ENCODE data around the gene CCDC190. TPM values are rescaled to one million over a fixed set of nuclear protein-coding genes. Genes with fewer than 3 reads are reported as not detected.

The CCDC190 gene
- total and polyA plus RNA-seq, 2 of the 4 experiments (the other 2 are of a cell fraction): 0.10 to 0.36 TPM

DNA sequence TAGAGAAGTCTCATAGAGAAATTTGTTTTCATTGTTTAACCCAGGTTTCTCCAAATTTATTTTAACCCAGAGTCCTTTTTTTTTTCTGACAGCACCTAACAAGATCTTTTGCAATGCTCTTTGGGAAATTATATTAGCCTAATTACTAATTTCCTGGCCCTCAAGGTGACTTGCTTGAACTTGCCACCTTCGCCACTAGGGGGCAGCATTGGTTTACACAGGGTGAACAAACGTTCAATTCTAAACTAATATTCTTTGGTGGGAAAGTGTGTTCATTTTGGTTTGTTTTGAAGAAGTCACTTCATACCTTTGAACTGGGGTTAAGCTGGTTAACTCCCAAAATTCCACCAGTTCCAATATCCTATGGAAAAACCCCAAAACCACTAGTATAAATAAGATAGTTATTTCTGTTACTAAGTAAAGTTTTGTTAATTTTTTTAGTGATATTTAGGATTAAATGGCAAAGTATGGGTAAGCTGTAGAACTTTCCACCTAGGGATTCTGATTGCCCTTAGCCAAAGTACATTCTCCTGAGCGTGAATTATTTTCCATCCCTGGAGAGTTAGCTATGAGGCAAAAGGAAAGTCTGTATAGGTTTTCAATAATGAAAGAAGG lies 13.0 kb downstream of the CCDC190 start:
- no peak overlapping the region for H4K91ac ChIP-seq (ENCODE audit: insufficient read depth, low read depth, low read length)
- intact Hi-C loops (cut with micrococcal nuclease) (loop anchor here (1.0 kb wide), 1 partner anchor 467 kb away; no protein-coding TSS in a partner anchor), in situ Hi-C loops (cut with MboI; ENCODE audit: low sequenced_read_pairs) (no loop called here), dilution Hi-C loops (cut with HindIII; ENCODE audit: low sequenced_read_pairs, unreplicated experiment) (no loop called here)
- H2BK20ac ChIP-seq (ENCODE audit: low read depth, low read length): no peak overlapping the region
- no peak overlapping the region for H2BK120ac ChIP-seq (ENCODE audit: low read depth, low read length)
- no peak overlapping the region for H3K4me3 ChIP-seq (ENCODE audit: insufficient read depth, low read depth, low read length)
- no peaks in the 10 kb centered on the region for H4K20me1 ChIP-seq (ENCODE audit: insufficient read depth, low read length)
- no peak overlapping the region for H3K9ac ChIP-seq (ENCODE audit: low read depth, low read length)
- TF ChIP-seq MXI1 (IDR thresholded peaks at IDR 0.05; ENCODE audit: borderline replicate concordance, low read depth, low read length): no peak
- TF ChIP-seq, protein P1, sequence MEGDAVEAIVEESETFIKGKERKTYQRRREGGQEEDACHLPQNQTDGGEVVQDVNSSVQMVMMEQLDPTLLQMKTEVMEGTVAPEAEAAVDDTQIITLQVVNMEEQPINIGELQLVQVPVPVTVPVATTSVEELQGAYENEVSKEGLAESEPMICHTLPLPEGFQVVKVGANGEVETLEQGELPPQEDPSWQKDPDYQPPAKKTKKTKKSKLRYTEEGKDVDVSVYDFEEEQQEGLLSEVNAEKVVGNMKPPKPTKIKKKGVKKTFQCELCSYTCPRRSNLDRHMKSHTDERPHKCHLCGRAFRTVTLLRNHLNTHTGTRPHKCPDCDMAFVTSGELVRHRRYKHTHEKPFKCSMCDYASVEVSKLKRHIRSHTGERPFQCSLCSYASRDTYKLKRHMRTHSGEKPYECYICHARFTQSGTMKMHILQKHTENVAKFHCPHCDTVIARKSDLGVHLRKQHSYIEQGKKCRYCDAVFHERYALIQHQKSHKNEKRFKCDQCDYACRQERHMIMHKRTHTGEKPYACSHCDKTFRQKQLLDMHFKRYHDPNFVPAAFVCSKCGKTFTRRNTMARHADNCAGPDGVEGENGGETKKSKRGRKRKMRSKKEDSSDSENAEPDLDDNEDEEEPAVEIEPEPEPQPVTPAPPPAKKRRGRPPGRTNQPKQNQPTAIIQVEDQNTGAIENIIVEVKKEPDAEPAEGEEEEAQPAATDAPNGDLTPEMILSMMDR (conservative IDR thresholded peaks at IDR 0.05; ENCODE audit: low read depth, low read length): peak; percentile 86
- no peak for TF ChIP-seq RFX5 (IDR thresholded peaks at IDR 0.05; ENCODE audit: low read depth, low read length)
- no peak for TF ChIP-seq CHD1 (IDR thresholded peaks at IDR 0.05; ENCODE audit: low read depth, low read length)
- peak; percentile 80 for TF ChIP-seq RAD21 (IDR thresholded peaks at IDR 0.05; ENCODE audit: low read length)
- TF ChIP-seq, protein P2, sequence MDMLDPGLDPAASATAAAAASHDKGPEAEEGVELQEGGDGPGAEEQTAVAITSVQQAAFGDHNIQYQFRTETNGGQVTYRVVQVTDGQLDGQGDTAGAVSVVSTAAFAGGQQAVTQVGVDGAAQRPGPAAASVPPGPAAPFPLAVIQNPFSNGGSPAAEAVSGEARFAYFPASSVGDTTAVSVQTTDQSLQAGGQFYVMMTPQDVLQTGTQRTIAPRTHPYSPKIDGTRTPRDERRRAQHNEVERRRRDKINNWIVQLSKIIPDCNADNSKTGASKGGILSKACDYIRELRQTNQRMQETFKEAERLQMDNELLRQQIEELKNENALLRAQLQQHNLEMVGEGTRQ (IDR thresholded peaks at IDR 0.05; ENCODE audit: low read depth, low read length): no peak
- TF ChIP-seq, protein P3, sequence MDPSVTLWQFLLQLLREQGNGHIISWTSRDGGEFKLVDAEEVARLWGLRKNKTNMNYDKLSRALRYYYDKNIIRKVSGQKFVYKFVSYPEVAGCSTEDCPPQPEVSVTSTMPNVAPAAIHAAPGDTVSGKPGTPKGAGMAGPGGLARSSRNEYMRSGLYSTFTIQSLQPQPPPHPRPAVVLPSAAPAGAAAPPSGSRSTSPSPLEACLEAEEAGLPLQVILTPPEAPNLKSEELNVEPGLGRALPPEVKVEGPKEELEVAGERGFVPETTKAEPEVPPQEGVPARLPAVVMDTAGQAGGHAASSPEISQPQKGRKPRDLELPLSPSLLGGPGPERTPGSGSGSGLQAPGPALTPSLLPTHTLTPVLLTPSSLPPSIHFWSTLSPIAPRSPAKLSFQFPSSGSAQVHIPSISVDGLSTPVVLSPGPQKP (IDR thresholded peaks at IDR 0.05; ENCODE audit: borderline replicate concordance, low read depth, low read length): no peak
- TF ChIP-seq SMC3 (IDR thresholded peaks at IDR 0.05; ENCODE audit: low read depth, low read length): peak; percentile 66
- TF ChIP-seq NFE2L2 (IDR thresholded peaks at IDR 0.05; ENCODE audit: low read depth, low read length): no peak
- no TSS peak for BruUV-seq (replicated peaks)
- H3K9me1 ChIP-seq (ENCODE audit: insufficient read depth, low read length): peaks cover 5% of the 10 kb centered on the region
- no peak overlapping the region for H3K4ac ChIP-seq (ENCODE audit: low read depth, low read length)
- peaks cover 6% of the 10 kb centered on the region; the same call in 1 of the 2 replicates for H3K4me1 ChIP-seq (ENCODE audit: control insufficient read depth, insufficient read depth, low read length)
- H2BK5ac ChIP-seq (ENCODE audit: low read depth, low read length, poor library complexity, severe bottlenecking): no peak overlapping the region
- DNase-seq (peak; percentile 78), ATAC-seq (ENCODE audit: low read depth) (peak; percentile 58; the same call in 1 of the 2 replicates)
- no peak overlapping the region for H4K5ac ChIP-seq (ENCODE audit: low read depth, low read length)
- H3K27me3 ChIP-seq (ENCODE audit: control insufficient read depth, insufficient read depth, low read length): no peaks in the 10 kb centered on the region
- H2AK5ac ChIP-seq (ENCODE audit: low read depth, low read length): no peak overlapping the region
- H2BK15ac ChIP-seq (ENCODE audit: low read depth, low read length): no peak overlapping the region
- no peak overlapping the region for H4K8ac ChIP-seq (ENCODE audit: low read depth in 2 of 2, low read length in 2 of 2)
- H2AFZ ChIP-seq (replicated peaks; ENCODE audit: low read length, poor library complexity): no peak overlapping the region
- CTCF ChIA-PET: interaction anchor here (0.6 to 3.5 kb wide), 16 partner anchors 10 to 468 kb away, joined by 3 to 17 read pairs (median 4); partner anchors contain the start of genes CCDC190 and RGS4
- H3K9me3 ChIP-seq (ENCODE audit: control insufficient read depth, insufficient read depth, low read length): no peaks in the 10 kb centered on the region
- H3K14ac ChIP-seq (replicated peaks; ENCODE audit: low read depth, low read length): no peak overlapping the region
- no peak overlapping the region for H3K23ac ChIP-seq (ENCODE audit: low read depth, low read length)
- POLR2A ChIA-PET (ENCODE audit: unreplicated experiment): no interaction called here
- no CpG with 5 or more reads among the region's 3 CpGs for WGBS, 2 experiments (ENCODE audit: extremely low coverage in 2 of 2, insufficient read length in 1 of 2)
- no peak overlapping the region for H3K27ac ChIP-seq (ENCODE audit: insufficient read depth, low read length)
- H2AK9ac ChIP-seq (replicated peaks; ENCODE audit: low read depth, low read length, poor library complexity): no peak overlapping the region
- H3K36me3 ChIP-seq (ENCODE audit: control insufficient read depth, insufficient read depth, low read length): no peaks in the 10 kb centered on the region
- H3K56ac ChIP-seq (ENCODE audit: extremely low read depth, insufficient read depth, low read length): no peak overlapping the region
- H3K4me2 ChIP-seq (ENCODE audit: low read depth, low read length): no peak overlapping the region
- no peak overlapping the region for H3K18ac ChIP-seq (ENCODE audit: low read depth, low read length)
- no peaks in the 10 kb centered on the region for H3K79me1 ChIP-seq (ENCODE audit: low read depth in 1 of 2, low read length in 2 of 2)

All from IMR-90 (cell line).